IPS-18c (cell line): Measurements from ENCODE around the gene ELMO3.
A peak's percentile ranks its signal among the peaks of the same experiment; 100 is the strongest.

ENCODE experiments used
- H3K4me3 ChIP-seq: 2 replicates; pipeline ENCODE4 v1.7.0; 2013; ENCODE audit warnings: low read depth, mild to moderate bottlenecking, low read length, moderate library complexity; ENCODE audit not compliant: insufficient read depth
- H3K9me3 ChIP-seq: one replicate; pipeline ENCODE4 v1.6.1; 2013; ENCODE audit warnings: mild to moderate bottlenecking, low read length, moderate library complexity; ENCODE audit not compliant: control insufficient read depth, insufficient read depth

ELMO3 gene

GRCh38 chr16:67204076-67204475 lies 5.1 kb downstream of the ELMO3 start:
- Histone ChIP-seq H3K4me3 (no peak overlapping the region), H3K9me3 (peaks cover 2% of the 10 kb centered on the region)

GRCh38 chr16:67206129-67206837 lies 7.4 kb downstream of the ELMO3 start:
- H3K4me3 ChIP-seq: no peak overlapping the region

GRCh38 chr16:67206838-67207248 lies 7.9 kb downstream of the ELMO3 start:
- Histone ChIP-seq H3K9me3 (peaks cover under 1% of the 10 kb centered on the region), H3K4me3 (no peak overlapping the region)

More at GRCh38 chr16:67206129-67206837, 7.4 kb downstream of the ELMO3 start:
- peaks cover 2% of the 10 kb centered on the region for H3K9me3 ChIP-seq

- H3K4me3 ChIP-seq: no peak overlapping the region
- no peaks in the 10 kb centered on the region for H3K9me3 ChIP-seq
Observed at GRCh38 chr16:67207249-67208091, 8.5 kb downstream of the ELMO3 start.

- H3K9me3 ChIP-seq: no peaks in the 10 kb centered on the region
- no peak overlapping the region for H3K4me3 ChIP-seq
Observed at GRCh38 chr16:67208154-67208896, 9.4 kb downstream of the ELMO3 start.

- H3K9me3 ChIP-seq: no peaks in the 10 kb centered on the region
- H3K4me3 ChIP-seq: no peak overlapping the region
Observed at GRCh38 chr16:67209565-67209964, 10.6 kb downstream of the ELMO3 start.

- Histone ChIP-seq H3K9me3 (no peaks in the 10 kb centered on the region), H3K4me3 (no peak overlapping the region)
Observed at GRCh38 chr16:67210069-67210937, 11.4 kb downstream of the ELMO3 start.

GRCh38 chr16:67211674-67212073 lies 12.7 kb downstream of the ELMO3 start:
- Histone ChIP-seq H3K4me3 (no peak overlapping the region), H3K9me3 (no peaks in the 10 kb centered on the region)

GRCh38 chr16:67212766-67213165 lies 13.8 kb downstream of the ELMO3 start:
- Histone ChIP-seq H3K9me3 (no peaks in the 10 kb centered on the region), H3K4me3 (no peak overlapping the region)

GRCh38 chr16:67213197-67214019 lies 14.5 kb downstream of the ELMO3 start:
- Histone ChIP-seq H3K4me3 (no peak overlapping the region), H3K9me3 (no peaks in the 10 kb centered on the region)

- no peaks in the 10 kb centered on the region for H3K9me3 ChIP-seq
- H3K4me3 ChIP-seq: no peak overlapping the region
Observed at GRCh38 chr16:67215706-67216105, 16.8 kb downstream of the ELMO3 start.

GRCh38 chr16:67216612-67217490 lies 17.9 kb downstream of the ELMO3 start:
- Histone ChIP-seq H3K9me3 (no peaks in the 10 kb centered on the region), H3K4me3 (no peak overlapping the region)

GRCh38 chr16:67223992-67224391 lies 25.1 kb downstream of the ELMO3 start:
- H3K9me3 ChIP-seq: no peaks in the 10 kb centered on the region

GRCh38 chr16:67226295-67226803 lies 27.4 kb downstream of the ELMO3 start:
- Histone ChIP-seq H3K9me3 (no peaks in the 10 kb centered on the region), H3K4me3 (peak overlapping the region; percentile 89)

More at GRCh38 chr16:67223992-67224391, 25.1 kb downstream of the ELMO3 start:
- H3K4me3 ChIP-seq: no peak overlapping the region
